Fibroblast of skin of right biceps (primary cell): ENCODE measurements around the gene SMTNL1.
A peak's percentile ranks its signal among the peaks of the same experiment; 100 is the strongest.

Source experiments
- DNase-seq: peaks from one replicate; pipeline ENCODE4 v3.0.0-alpha.2; 2013

The SMTNL1 gene

DNA sequence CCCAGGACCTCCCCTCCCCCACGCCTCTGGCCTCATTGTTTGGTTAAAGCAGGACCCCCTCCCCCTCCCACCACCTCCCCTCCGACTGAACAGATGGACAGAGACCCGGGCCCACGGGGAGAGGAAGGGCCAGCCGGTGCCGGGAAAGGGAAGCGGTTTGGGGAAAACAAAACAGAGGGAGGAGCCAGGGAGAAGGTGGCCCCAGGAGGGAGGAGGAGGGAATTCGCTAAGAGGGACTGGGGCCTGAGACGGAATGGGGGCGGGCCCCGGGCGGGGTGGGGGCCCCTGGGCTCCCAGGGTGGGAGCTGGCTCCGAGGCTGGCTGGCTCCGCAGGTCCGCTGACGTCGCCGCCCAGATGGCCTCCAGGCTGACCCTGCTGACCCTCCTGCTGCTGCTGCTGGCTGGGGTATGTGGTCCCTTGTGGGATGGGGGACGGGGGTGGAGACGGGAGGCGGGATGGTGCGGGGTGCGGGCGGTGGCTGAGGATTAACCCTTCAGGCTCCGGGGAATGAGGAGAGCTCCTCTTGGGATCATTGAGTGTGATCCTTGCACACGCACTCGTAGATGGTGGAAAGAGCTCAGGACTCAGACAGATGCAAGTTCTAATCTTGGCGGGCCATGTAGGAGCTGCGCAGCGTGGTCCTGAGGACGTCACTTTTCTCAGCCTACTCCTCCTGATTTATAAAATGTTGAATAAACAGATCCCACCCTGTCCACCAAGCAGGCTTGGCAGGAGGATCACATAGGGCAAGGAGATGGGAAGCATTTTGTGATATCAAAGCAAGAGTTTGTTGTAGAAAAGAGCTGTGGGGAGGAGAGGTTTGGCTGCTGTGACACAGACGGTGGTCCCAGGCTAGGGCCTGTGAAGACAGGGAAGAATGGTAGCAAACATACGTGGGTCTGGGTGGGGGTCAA, 60.8 kb downstream of the SMTNL1 start:
- peak; percentile 72 for DNase-seq

DNA sequence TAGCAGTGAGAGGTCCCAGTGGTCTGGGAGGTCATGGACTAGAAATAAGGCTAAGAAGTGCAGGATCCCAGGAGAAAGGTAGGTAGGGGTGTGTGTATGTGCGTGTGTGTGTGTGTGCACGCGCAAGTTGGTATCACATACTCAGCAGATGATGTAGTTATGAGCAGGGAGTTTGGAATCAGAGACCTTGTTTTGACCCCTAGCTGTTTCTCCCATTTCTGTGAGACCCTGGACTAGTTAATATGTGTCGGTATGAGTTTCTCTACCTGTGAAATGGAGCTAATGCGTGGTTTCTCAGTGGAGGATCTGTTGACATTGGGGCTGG, 61.4 kb downstream of the SMTNL1 start:
- peak; percentile 78 for DNase-seq

DNA sequence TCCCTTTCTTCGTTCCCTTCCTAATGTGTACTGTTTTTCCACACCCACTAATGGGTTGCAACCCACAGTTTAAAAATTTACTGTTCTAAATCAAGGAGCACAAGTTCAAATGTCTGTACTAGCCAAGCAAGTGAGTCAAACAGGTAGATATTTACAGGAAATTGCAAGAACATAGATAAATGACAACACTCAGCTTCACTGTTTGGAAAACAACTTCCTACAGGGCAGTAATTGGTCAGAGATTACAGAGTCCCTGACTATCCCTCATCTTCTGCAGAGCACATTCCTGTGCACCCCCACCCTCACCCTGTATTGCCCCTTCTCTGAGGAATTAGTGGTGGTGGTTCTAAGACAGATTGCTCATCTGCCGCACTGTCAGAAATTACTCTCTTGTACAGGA, 62.0 kb downstream of the SMTNL1 start:
- no peak for DNase-seq
